Mesodermal cell (in vitro differentiated cells): ENCODE results near the gene NOB1.
A peak's percentile ranks its signal among the peaks of the same experiment; 100 is the strongest.
"Not testable (repeated sequence)": the region's sequence is repeated elsewhere in the genome, so short reads cannot be mapped to it uniquely, and the experiment has no call there.

Source experiments
- H3K27ac ChIP-seq: 2 replicates; pipeline ENCODE4 v1.7.0; 2013; ENCODE audit warnings: mild to moderate bottlenecking, low read depth, low read length, moderate library complexity; ENCODE audit not compliant: severe bottlenecking
- H3K36me3 ChIP-seq: 2 replicates; pipeline ENCODE4 v1.7.1; 2013; ENCODE audit warnings: mild to moderate bottlenecking, low read length, moderate library complexity; ENCODE audit not compliant: control insufficient read depth, insufficient read depth
- H3K4me1 ChIP-seq: one replicate; pipeline ENCODE4 v1.7.1; 2013; ENCODE audit warnings: mild to moderate bottlenecking, low read length; ENCODE audit not compliant: insufficient read depth, control insufficient read depth, poor library complexity, severe bottlenecking
- H3K4me3 ChIP-seq: 2 replicates; pipeline ENCODE4 v1.7.0; 2013; ENCODE audit warnings: low read length, control low read depth, mild to moderate bottlenecking; ENCODE audit not compliant: insufficient read depth, poor library complexity, severe bottlenecking; ENCODE audit errors: extremely low read depth
- H3K9me3 ChIP-seq: 2 replicates; pipeline ENCODE4 v1.7.1; 2013; ENCODE audit warnings: mild to moderate bottlenecking, low read length, moderate library complexity; ENCODE audit not compliant: control insufficient read depth
- WGBS, 2 experiments: methylation state at CpG; one replicate each; pipeline ENCODE4 v1.1.5; 2013; ENCODE audit warnings: missing lambda C conversion rate in 2 of 2; ENCODE audit not compliant: insufficient coverage in 2 of 2; 5-methylcytosine and 5-hydroxymethylcytosine counted together

NOB1 gene

DNA sequence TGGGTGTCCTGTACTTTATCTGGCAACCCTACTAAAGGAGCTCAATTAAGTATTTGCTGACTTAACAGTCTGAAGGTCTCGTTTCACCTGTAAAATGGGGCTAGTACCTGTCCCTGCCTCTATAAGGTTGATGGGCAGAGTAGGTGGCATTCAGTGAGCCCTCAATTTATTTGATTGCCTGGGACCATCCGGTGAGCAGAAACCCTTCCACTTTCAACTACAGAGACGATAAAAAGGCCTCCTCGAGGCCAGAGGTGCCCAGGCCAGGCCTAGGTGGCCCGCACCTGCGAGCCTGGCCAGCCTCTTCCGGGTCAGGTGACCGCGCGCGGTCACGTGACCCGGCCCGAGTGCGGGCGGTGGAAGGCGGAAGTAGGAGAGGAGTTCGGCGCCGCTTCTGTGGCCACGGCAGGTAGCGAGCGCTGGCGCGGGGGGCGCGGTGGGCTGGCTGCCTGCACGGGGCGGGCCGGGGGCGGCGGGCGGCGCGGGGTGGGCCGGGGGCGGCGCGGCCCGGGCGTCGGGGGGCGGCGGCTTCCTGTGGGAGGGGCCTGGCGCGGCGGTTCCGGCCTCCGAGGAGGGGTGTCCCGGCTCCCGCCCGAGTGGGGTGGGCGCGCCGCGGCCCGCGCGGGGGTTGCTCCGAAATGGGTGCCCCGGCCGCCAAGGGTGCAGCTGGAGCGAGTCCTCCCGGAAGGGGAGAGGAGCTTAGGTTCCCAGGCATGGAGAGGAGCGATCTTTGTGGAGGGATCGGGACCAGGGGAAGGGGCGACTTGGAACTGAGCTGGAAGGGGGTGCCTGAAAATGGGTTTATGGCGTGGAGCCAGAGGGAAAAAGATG, 7.5 kb upstream of the NOB1 start, which contains the start of gene WWP2:
TSS of gene WWP2 (plus strand) at position 350 of the 831 bp plus-strand sequence. CDS start 24,679 bp downstream, outside the sequence.
- H3K9me3 ChIP-seq = no peaks in the 10 kb centered on the region
- H3K27ac ChIP-seq = peak within 1 kb of the TSS; percentile 57
- peak within 1 kb of the TSS; percentile 76 for H3K4me3 ChIP-seq
- 2 to 3% methylated on average over 17 to 37 of the region's 68 CpGs for WGBS, 2 experiments
- no peaks in the 10 kb centered on the region for H3K36me3 ChIP-seq
- H3K4me1 ChIP-seq = peaks cover 4% of the 10 kb centered on the region

GRCh38 chr16:69757375-69757774, 2.6 kb upstream of the NOB1 start:
- H3K9me3 ChIP-seq, H3K4me3 ChIP-seq, H3K36me3 ChIP-seq, H3K27ac ChIP-seq, H3K4me1 ChIP-seq: not testable (repeated sequence)
- 92 to 96% methylated on average over 9 to 11 of the region's 13 CpGs for WGBS, 2 experiments

GRCh38 chr16:69756705-69757104, 2.0 kb upstream of the NOB1 start:
- H3K27ac ChIP-seq = no peak overlapping the region
- peaks cover 15% of the 10 kb centered on the region for H3K36me3 ChIP-seq
- no peaks in the 10 kb centered on the region for H3K4me1 ChIP-seq
- no peak overlapping the region for H3K4me3 ChIP-seq
- H3K9me3 ChIP-seq = no peaks in the 10 kb centered on the region
- 94% methylated on average over 9 to 10 of the region's 10 CpGs for WGBS, 2 experiments

GRCh38 chr16:69754143-69754468, 620 bp downstream of the NOB1 start:
- H3K36me3 ChIP-seq = peaks cover 40% of the 10 kb centered on the region
- H3K27ac ChIP-seq = peak overlapping the region; percentile 53
- no peaks in the 10 kb centered on the region for H3K4me1 ChIP-seq
- WGBS, 2 experiments = 0 to 16% methylated on average over 3 to 4 of the region's 4 CpGs
- peak overlapping the region; percentile 98 for H3K4me3 ChIP-seq
- no peaks in the 10 kb centered on the region for H3K9me3 ChIP-seq

- H3K36me3 ChIP-seq = peaks cover 93% of the 10 kb centered on the region
- peaks cover 6% of the 10 kb centered on the region for H3K4me1 ChIP-seq
- no peak overlapping the region for H3K27ac ChIP-seq
- whole genome bisulfite sequencing, 2 experiments = 97 to 98% methylated on average over 7 to 13 of the region's 20 CpGs
- H3K4me3 ChIP-seq = no peak overlapping the region
- H3K9me3 ChIP-seq = no peaks in the 10 kb centered on the region
Measured at GRCh38 chr16:69748694-69749345, 5.9 kb downstream of the NOB1 start.

DNA sequence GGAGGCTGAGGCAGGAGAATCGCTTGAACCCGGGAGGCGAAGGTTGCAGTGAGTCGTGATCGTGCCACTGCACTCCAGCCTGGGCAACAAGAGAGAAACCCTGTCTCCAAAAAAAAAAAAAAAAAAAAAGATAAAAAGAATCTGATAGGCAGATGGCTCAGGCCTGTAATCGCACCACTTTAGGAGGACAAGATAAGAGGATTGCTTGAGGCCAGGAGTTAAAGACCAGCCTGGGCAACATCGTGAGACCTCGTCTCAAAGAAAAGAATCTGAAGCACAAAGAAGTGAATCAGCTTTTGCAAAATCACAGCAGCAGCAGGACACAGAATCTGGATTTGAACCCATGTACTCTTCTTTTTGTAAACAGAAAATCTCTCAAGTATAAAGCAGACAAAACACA, 7.6 kb downstream of the NOB1 start:
- peak overlapping the region; percentile 59 for H3K27ac ChIP-seq
- H3K4me1 ChIP-seq = peaks cover 6% of the 10 kb centered on the region
- 82 to 92% methylated on average over 3 to 7 of the region's 8 CpGs for WGBS, 2 experiments
- no peak overlapping the region for H3K4me3 ChIP-seq
- H3K36me3 ChIP-seq = peaks cover 99% of the 10 kb centered on the region
- no peaks in the 10 kb centered on the region for H3K9me3 ChIP-seq

DNA sequence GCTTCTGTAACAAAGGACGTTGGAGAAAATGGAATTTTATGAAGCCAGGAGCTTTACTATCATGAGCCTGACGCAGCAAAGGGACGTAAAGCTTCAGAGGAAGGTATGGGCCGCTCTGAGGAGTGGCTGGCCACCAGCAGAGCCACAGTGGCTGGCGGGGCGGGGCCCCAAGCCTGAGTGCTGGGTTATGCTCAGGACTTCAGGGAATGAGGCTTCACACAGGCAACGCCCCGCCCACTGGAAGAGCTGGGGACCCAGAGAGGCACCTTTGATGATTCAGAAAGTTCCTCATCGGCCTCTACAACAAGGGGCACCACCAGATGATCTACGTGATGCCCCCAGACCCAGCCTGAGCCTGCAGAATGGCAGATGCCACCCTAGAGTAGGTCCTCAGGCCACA, 8.8 kb downstream of the NOB1 start:
- Histone ChIP-seq H3K36me3 (peaks cover 99% of the 10 kb centered on the region), H3K4me1 (peaks cover 6% of the 10 kb centered on the region), H3K9me3 (no peaks in the 10 kb centered on the region), H3K4me3 (no peak overlapping the region), H3K27ac (no peak overlapping the region)
- 94% methylated on average over 7 to 10 of the region's 10 CpGs for WGBS, 2 experiments

- WGBS, 2 experiments = 96 to 99% methylated on average over 9 to 11 of the region's 11 CpGs
- no peak overlapping the region for H3K27ac ChIP-seq
- H3K36me3 ChIP-seq = peaks cover 96% of the 10 kb centered on the region
- peaks cover 6% of the 10 kb centered on the region for H3K4me1 ChIP-seq
- no peaks in the 10 kb centered on the region for H3K9me3 ChIP-seq
- no peak overlapping the region for H3K4me3 ChIP-seq
Measured at GRCh38 chr16:69745232-69745612, 9.5 kb downstream of the NOB1 start.

DNA sequence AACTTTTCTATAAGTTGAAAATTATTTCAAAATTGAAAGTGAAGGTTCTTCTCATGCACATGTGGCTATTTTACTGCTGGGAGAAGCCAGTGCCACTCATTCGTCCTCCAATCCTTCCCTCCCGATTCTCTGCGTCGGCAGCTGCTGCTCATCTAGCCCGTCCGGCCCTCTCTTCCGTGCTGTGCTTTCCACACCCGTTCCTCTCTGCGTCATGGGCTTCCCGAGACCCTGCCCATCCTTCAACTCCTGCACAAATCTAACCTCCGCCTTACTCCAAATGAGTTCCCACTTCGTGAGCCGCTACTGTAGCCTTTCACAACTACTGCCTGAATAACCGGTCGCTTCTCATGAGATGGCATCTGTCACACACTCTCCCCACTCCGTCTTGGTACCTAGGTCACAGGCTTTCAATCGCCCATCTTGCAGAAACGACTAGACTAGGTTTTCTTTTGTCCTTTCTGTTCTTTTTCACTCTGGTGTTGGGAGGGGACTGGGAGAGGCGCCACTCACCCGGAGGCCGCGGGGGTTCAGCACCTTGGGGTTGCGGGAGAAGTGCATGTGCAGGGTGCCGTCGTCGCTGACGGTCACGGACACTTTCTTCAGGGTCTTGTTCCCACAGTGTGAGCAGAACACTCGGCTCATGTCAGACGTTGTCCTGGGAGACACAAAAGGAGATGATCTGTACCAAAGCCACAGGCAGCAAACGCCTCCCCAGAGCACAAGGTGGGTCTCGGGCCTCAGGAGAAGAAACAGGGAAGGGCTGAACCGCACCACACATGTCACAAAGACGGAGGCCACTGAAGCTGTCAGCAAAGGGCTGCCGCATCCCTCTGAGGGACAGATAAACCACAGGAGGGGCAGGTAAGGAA, 10.1 kb downstream of the NOB1 start:
- 93 to 94% methylated on average over 30 to 33 of the region's 35 CpGs for WGBS, 2 experiments
- Histone ChIP-seq H3K4me3 (no peak overlapping the region), H3K36me3 (peaks cover 94% of the 10 kb centered on the region), H3K9me3 (no peaks in the 10 kb centered on the region), H3K4me1 (peaks cover 6% of the 10 kb centered on the region), H3K27ac (no peak overlapping the region)

- no peak overlapping the region for H3K4me3 ChIP-seq
- peaks cover 76% of the 10 kb centered on the region for H3K36me3 ChIP-seq
- WGBS, 2 experiments = 93 to 97% methylated on average over 22 to 33 of the region's 41 CpGs
- no peaks in the 10 kb centered on the region for H3K9me3 ChIP-seq
- H3K4me1 ChIP-seq = peaks cover under 1% of the 10 kb centered on the region
- H3K27ac ChIP-seq = no peak overlapping the region
Measured at GRCh38 chr16:69741951-69742904, 12.5 kb downstream of the NOB1 start.
